Activated T-helper 2 cell treated with anti-CD3 and anti-CD28 coated beads, Interferon-gamma antibody, Interleukin-2, Interleukin-4, amounts not matched to agents 10 μg/mL and 5 μg/mL and 100 μg/mL, durations not matched to agents 14 hours and 24 hours and 36 hours (primary cell): ENCODE measurements around the gene CDKN2B-AS1. TPM values are rescaled to one million over a fixed set of nuclear protein-coding genes. Genes with fewer than 3 reads are reported as not detected.

ENCODE experiments used
- DNase-seq: peaks from one replicate; pipeline ENCODE4 v3.0.0; 2021; ENCODE audit warnings: low spot score
- H3K27ac Mint-ChIP-seq: one replicate; pipeline ENCODE4 v1.8.0; 2021; ENCODE audit warnings: mixed read lengths
- H3K27me3 Mint-ChIP-seq: one replicate; pipeline ENCODE4 v1.8.0; 2021; ENCODE audit warnings: low read depth, mixed read lengths
- H3K36me3 Mint-ChIP-seq: one replicate; pipeline ENCODE4 v1.8.0; 2021; ENCODE audit warnings: low read depth, mixed read lengths
- H3K4me1 Mint-ChIP-seq: one replicate; pipeline ENCODE4 v1.8.0; 2021; ENCODE audit warnings: low read depth, mixed read lengths
- H3K4me3 Mint-ChIP-seq: one replicate; pipeline ENCODE4 v1.8.0; 2021; ENCODE audit warnings: low read depth, mild to moderate bottlenecking, moderate library complexity, mixed read lengths
- H3K9me3 Mint-ChIP-seq: one replicate; pipeline ENCODE4 v1.8.0; 2021; ENCODE audit warnings: mixed read lengths
- intact Hi-C: fragments of 100-400 bp; cut with micrococcal nuclease; formaldehyde crosslinking; loops from one replicate; pipeline ENCODE4 v1.15.1; 2023
- total RNA-seq: library from RNA; stranded (reverse); gene quantifications from 2 replicates; pipeline ENCODE4 v1.2.3, GENCODE V29; 2022

Gene CDKN2B-AS1
- total RNA-seq, 1 donor from 2014 or later, result 0.82 TPM

DNA sequence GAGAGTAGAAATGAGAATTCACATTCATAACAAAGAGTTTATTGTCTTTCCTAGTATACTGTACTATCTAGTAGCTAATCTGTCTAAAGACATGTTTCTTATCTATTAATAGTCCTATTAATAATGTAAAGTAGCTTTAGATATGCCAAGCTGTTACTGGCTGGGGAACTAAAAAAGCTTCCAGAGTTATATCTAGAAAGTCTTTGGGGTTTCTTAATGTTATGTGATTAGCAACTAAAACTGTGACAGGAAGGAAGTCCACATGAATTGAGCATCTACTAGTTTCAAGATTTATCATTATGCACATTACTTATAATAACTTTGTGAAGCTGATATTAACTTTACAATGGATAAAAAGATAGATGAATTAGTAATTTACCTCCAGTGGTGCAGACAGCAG, 137.2 kb downstream of the CDKN2B-AS1 start:
- Mint-ChIP-seq H3K4me1 (peaks cover 1% of the 10 kb centered on the region), H3K9me3 (no peaks in the 10 kb centered on the region), H3K27ac (no peak overlapping the region), H3K4me3 (no peak overlapping the region), H3K36me3 (no peaks in the 10 kb centered on the region), H3K27me3 (peaks cover 48% of the 10 kb centered on the region)
- DNase-seq, result no peak
- intact Hi-C loops, result no loop called here

DNA sequence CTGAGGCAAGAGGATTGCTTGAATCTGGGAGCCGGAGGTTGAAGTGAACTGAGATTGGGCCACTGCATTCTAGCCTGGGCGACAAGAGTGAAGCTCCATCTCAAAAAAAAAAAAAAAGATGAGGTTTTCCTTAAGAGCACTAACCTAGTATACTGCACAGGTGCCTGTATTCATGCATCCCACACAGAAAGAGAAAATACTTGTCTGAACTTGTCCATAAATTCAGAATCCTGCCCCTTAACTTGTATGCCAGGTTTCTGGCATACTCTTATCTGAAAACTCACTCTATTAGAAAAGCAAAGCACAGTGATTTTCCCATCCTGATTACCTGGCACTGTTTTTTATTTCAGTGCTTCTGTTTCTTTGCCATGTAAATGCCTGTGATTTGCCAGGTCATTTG, 139.8 kb downstream of the CDKN2B-AS1 start:
- Mint-ChIP-seq H3K36me3 (no peaks in the 10 kb centered on the region), H3K4me3 (no peak overlapping the region), H3K27ac (no peak overlapping the region), H3K9me3 (no peaks in the 10 kb centered on the region), H3K4me1 (no peaks in the 10 kb centered on the region), H3K27me3 (peaks cover 53% of the 10 kb centered on the region)
- intact Hi-C loops, result no loop called here
- no peak for DNase-seq

DNA sequence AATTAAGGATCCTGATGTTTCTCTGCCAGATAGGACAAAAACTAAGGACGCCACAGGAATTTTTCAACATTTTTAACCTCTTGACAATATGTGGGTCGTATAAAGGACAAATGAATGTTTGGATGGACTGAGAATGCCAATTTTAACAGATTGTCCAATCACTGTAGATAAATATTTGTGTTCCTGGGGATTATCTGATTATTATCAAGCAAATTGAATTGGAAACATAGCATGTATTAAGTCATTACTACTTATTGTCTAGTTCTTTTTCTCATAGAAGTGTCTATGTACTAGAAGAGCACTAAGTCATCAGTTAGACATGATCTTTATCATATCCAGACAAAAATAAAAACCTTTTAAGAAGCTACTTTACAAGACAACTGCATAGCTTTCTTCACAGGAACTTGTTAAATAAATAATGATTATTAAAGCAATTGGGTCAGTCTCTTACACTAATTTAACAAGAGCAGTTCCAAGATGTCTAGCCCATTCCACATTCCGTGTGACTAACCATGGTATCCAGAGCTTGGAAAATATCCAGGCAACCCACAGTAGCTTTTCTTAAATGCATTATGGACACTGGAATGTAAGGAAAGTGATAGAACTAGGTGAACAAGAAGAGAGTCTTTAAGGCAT, 142.0 kb downstream of the CDKN2B-AS1 start:
- H3K36me3 Mint-ChIP-seq, result no peaks in the 10 kb centered on the region
- no peak overlapping the region for H3K27ac Mint-ChIP-seq

DNA sequence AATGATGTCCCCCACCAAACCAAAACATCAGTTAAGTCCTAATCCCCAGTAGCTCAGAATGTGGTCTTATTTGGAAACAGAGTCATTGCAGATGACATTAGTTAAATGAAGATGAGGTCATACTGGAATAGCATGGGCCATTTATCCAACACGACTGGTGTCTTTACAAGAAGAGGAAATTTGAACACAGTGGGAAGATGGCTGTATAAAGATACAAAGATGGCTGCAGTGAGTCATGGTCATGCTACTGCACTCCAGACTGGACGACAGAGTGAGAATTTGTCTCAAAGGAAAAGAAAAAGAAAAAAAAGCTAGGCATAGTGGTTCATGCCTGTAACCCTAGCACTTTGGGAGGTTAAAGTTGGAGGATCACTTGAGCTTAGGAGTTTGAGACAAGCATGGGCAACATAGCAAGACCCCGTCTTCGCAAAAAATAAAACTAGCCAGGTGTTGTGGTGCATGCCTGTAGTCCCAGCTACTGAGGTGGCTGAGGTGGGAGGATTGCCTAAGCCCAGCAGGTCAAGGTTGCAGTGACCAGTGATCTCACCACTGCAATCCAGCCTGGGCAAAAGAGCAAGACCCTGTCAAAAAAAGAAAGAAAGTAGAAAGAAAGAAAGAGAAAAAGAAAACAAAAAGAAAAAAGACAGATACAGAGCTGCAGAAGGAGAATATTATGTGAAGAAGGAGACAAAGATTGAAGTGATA, 144.5 kb downstream of the CDKN2B-AS1 start:
- Mint-ChIP-seq H3K27me3 (peaks cover 65% of the 10 kb centered on the region), H3K27ac (no peak overlapping the region), H3K4me1 (no peaks in the 10 kb centered on the region), H3K4me3 (no peak overlapping the region), H3K36me3 (no peaks in the 10 kb centered on the region), H3K9me3 (no peaks in the 10 kb centered on the region)
- no peak for DNase-seq
- intact Hi-C loops, result no loop called here

More for the DNA sequence above, 142.0 kb downstream of the CDKN2B-AS1 start:
- peaks cover 62% of the 10 kb centered on the region for H3K27me3 Mint-ChIP-seq
- intact Hi-C loops, result no loop called here
- no peak overlapping the region for H3K4me3 Mint-ChIP-seq
- no peaks in the 10 kb centered on the region for H3K9me3 Mint-ChIP-seq
- no peak for DNase-seq
- no peaks in the 10 kb centered on the region for H3K4me1 Mint-ChIP-seq

DNA sequence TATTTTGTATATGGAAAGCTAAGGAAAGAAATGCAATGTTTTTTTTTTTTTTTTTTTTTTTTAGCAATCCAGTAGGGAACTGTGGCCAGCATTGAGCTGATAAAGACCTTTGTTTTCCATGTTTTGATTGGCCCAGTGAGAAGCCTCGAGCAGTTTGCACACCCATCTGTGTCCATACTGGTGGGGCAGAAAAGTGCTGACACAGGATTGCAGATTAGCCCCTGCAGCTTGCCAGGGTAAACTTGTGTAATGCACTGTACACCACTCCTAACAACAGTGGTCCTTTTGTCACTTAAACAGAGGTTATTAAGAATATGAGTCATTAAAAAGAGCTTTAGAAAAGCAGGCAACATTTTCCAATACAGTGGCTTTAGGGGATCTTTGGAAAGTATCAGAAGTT, 147.3 kb downstream of the CDKN2B-AS1 start:
- DNase-seq, result no peak
- Mint-ChIP-seq H3K27ac (no peak overlapping the region), H3K36me3 (no peaks in the 10 kb centered on the region), H3K27me3 (peaks cover 53% of the 10 kb centered on the region), H3K9me3 (no peaks in the 10 kb centered on the region), H3K4me3 (no peak overlapping the region), H3K4me1 (peaks cover 6% of the 10 kb centered on the region)
- intact Hi-C loops, result no loop called here

DNA sequence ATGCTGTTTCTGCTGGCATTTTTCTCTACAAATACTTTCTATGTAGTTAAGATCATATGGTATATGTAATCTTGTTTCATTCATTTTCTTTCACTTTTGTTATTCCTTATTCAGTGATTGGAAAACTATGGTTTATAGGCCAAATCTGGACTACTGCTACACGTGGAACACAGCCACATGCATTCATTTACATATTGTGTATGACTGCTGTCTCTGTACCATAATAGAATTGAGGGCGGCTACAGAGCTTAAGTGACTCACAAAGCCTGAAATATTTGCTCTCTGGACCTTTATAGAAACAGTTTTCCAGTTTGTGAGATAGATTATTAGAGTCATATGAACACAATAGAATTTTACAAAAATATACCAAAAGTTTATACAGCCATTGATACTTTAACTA, 148.1 kb downstream of the CDKN2B-AS1 start:
- Mint-ChIP-seq H3K9me3 (no peaks in the 10 kb centered on the region), H3K27ac (no peak overlapping the region), H3K36me3 (no peaks in the 10 kb centered on the region), H3K4me3 (no peak overlapping the region), H3K27me3 (peaks cover 48% of the 10 kb centered on the region), H3K4me1 (peaks cover 12% of the 10 kb centered on the region)
- intact Hi-C loops, result no loop called here
- no peak for DNase-seq

DNA sequence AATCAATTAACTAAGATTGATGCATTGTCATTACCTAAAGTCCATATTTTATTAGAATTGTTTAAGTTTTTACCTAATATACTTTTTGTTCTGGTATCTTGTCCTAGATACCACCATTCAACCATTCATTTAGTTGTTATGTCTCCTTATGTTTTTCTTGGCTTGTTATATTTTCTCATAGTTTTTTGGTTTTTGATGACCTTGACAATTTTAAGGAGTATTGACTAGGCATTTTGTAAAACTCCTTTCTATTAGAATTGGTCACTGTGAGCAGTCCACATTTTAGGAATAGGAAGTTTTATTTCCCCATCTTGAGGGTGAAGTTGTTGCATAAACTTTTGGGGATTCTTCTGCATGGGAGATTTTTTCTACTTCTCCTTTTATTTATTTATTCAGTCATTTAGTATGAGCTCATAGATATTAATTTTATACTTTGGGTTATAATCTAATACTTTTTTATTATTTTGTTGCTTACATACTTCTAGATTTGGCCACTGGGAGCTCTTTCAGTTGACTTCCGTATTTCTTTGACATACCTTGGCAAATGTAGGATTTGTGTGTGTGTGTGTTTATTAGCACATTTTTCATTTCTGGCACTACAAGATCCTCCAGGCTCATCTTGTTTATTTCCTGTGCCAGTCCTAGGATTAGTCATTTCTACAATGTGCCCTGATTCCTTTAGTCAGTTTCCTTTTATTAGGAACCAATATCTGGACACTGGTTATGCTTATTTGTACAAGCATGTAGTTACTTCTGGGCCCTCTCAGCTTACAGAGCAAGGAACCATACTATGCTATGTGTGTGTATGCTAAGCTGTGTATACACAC, 149.4 kb downstream of the CDKN2B-AS1 start:
- Mint-ChIP-seq H3K27me3 (peaks cover 39% of the 10 kb centered on the region), H3K36me3 (no peaks in the 10 kb centered on the region), H3K27ac (no peak overlapping the region), H3K4me3 (no peak overlapping the region), H3K4me1 (peaks cover 26% of the 10 kb centered on the region), H3K9me3 (no peaks in the 10 kb centered on the region)
- intact Hi-C loops, result no loop called here
- DNase-seq, result no peak

DNA sequence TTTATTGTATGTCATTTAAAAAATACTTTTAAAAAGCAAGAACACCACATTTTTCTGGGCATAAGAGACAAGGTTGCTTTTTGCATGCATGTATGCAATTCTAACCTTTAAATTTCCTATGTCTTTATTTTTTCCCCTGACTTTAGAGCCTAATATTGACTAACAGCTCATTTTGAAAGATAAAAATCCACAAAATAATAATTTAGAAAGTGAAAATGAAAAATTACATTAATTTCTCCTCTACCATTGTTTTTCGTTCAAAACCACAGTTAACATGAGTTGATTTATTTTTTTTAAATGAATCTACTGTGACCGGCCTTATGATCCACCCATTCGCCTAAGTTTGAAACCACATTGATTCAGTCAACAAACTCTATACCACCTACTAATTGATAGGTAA, 152.0 kb downstream of the CDKN2B-AS1 start:
- Mint-ChIP-seq H3K36me3 (no peaks in the 10 kb centered on the region), H3K4me3 (no peak overlapping the region), H3K4me1 (peaks cover 31% of the 10 kb centered on the region), H3K27me3 (peaks cover 33% of the 10 kb centered on the region), H3K9me3 (no peaks in the 10 kb centered on the region), H3K27ac (no peak overlapping the region)
- intact Hi-C loops, result loop anchor here (1.0 to 2.0 kb wide), 2 partner anchors 28 to 94 kb away; no protein-coding TSS in a partner anchor
- no peak for DNase-seq

DNA sequence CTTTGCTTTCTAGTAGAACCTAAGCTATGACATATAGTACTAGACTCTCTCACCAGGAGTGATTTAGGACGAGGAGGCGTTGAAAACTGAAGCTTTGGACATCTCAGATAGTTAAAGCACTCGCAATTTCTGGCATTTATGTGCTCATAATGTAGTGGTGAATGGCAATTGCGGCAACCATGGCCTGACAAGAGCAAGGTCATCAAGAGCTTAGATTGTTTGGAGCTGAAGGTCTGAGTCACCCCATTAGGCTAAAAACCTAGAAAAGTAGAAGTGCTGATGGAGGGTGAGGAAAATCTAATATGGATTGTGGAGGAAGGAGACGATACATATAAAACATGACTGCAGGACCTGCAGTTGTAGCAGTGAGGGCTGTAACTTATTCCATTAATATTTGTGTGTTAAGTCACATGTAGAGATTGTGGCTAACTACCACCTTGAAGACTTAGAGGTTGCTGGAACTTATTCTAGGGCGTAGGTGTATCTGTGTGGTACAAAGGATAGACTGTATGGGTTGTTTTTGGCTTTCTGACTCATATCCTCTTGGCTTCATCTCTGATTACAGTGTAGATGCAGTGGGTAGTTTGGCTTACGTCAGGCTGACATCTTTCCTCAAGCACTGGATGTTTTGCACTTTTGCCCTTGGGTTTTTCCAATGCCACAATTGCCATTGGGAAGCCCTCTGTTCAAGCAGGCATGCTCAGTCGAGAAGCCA, 153.4 kb downstream of the CDKN2B-AS1 start:
- peak; percentile 14 for DNase-seq
- intact Hi-C loops, result loop anchor here (1.0 to 2.0 kb wide), 6 partner anchors 29 to 96 kb away; no protein-coding TSS in a partner anchor
- no peaks in the 10 kb centered on the region for H3K36me3 Mint-ChIP-seq
- H3K27ac Mint-ChIP-seq, result peak overlapping the region; percentile 4
- H3K4me1 Mint-ChIP-seq, result peaks cover 36% of the 10 kb centered on the region
- peaks cover 26% of the 10 kb centered on the region for H3K27me3 Mint-ChIP-seq
- no peaks in the 10 kb centered on the region for H3K9me3 Mint-ChIP-seq
- no peak overlapping the region for H3K4me3 Mint-ChIP-seq

DNA sequence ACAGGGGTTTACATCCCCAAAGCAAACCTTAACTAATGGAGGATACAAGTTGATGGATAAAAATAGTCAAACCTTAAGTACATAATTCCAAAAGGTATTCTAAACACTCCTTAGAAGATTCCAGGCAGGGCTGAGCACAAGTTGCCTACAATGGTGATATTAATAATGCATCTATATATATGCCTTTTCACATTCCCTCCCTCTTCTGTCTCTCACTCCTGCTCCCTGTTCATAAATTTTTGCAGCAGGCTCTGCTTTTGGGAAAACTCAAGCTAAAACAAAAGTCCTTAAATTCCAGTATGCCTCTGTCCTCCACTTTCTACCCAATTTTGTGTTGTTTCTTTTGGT, 153.9 kb downstream of the CDKN2B-AS1 start:
- no peak for DNase-seq
- Mint-ChIP-seq H3K27ac (no peak overlapping the region), H3K4me3 (no peak overlapping the region), H3K9me3 (no peaks in the 10 kb centered on the region), H3K27me3 (peaks cover 25% of the 10 kb centered on the region), H3K4me1 (peaks cover 36% of the 10 kb centered on the region), H3K36me3 (no peaks in the 10 kb centered on the region)
- intact Hi-C loops, result loop anchor here (1.0 kb wide), 4 partner anchors 43 to 96 kb away; no protein-coding TSS in a partner anchor

DNA sequence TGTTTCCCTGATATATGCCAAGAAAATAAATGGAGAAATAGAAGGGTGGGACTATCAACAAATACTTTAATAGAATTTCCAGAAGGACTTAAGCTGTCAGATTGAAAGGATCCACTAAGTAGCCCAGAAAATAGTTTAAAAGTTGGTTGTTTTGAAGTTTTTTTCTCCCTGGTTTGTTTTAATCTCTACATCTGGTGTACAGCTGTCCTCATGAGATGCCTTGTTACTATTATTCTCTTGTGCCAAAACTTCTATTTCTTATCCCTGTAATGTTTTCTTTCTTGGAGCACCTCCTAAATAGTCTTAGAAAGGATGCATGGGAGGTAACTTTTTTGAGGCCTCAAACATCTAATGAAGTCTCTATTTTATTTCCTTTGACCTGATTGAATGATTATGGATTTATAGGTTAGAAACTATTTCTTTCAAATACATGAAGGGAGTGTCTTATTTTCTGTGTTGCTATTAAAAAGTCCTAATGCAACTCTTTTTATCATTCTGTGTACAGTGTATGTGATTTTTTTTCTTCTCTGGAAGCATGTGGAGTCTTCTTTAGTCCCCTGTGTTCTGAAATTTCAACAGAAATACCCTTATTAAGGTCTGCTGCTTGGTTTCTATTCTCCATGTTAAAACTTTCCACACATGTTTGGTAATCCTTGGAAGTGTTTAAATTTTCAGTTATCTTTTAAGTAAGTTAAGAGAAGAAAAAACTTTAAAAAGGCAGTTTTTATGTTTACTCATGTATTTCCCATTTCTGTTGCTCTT, 154.5 kb downstream of the CDKN2B-AS1 start:
- intact Hi-C loops, result loop anchor here (1.0 kb wide), 4 partner anchors 44 to 97 kb away; no protein-coding TSS in a partner anchor
- H3K27me3 Mint-ChIP-seq, result peaks cover 20% of the 10 kb centered on the region

DNA sequence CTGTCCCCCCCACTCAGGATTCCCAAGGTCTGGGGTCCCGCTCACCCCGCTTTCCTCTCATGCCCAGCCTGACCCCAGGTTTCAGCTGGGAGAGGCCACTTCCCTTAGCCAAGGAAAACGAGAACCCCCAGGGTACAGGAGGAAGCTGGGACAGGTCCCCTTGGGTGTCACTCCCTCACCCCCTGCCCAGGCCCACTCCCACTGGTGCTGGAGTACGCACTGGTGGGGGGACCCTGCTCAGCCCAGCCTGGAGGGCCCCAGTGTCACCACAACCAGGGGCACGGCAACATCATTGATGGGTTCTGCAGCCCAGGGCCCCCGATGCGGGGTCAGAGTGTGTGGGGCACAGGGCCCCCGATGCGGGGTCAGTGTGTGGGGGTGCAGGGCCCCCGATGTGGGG, 159.5 kb downstream of the CDKN2B-AS1 start:
- no peaks in the 10 kb centered on the region for H3K36me3 Mint-ChIP-seq
- no peak overlapping the region for H3K4me3 Mint-ChIP-seq
- H3K4me1 Mint-ChIP-seq, result peaks cover 15% of the 10 kb centered on the region
- peaks cover 27% of the 10 kb centered on the region for H3K27me3 Mint-ChIP-seq
- no peak for DNase-seq
- H3K9me3 Mint-ChIP-seq, result no peaks in the 10 kb centered on the region
- intact Hi-C loops, result no loop called here
- H3K27ac Mint-ChIP-seq, result no peak overlapping the region

More for the DNA sequence above, 154.5 kb downstream of the CDKN2B-AS1 start:
- DNase-seq, result no peak
- Mint-ChIP-seq H3K4me1 (peaks cover 36% of the 10 kb centered on the region), H3K36me3 (no peaks in the 10 kb centered on the region), H3K27ac (no peak overlapping the region), H3K4me3 (no peak overlapping the region), H3K9me3 (no peaks in the 10 kb centered on the region)
